HEK293 (cell line): ENCODE measurements around the gene PUM2.

ENCODE experiments used
- CTCF ChIA-PET: fragments of 350-600 bp; formaldehyde crosslinking; extraction: SDS; loops from one replicate; lab custom pipeline; 2021; ENCODE audit warnings: antibody characterized with exemption; lab: Yijun Ruan, JAX
- POLR2A ChIA-PET: fragments of 300-600 bp; formaldehyde crosslinking; extraction: SDS; loops from one replicate; lab custom pipeline; 2020; ENCODE audit warnings: antibody characterized with exemption, inconsistent platforms; lab: Yijun Ruan, JAX
- H3K27ac ChIP-seq: fragments of 200-500 bp; sonication (Bioruptor generic); 2 replicates; pipeline ENCODE4 v1.5.1; 2014; ENCODE audit warnings: low read depth, low read length, control low read depth, inconsistent platforms; ENCODE audit errors: extremely low read depth
- H3K36me3 ChIP-seq, 2 experiments: fragments of 200-500 bp in 1 of 2; sonication (Bioruptor generic) in 1 of 2; 1 replicate in 1 of 2; 2 replicates in 1 of 2; pipeline ENCODE4 v1.5.1; 2014 to 2017; ENCODE audit warnings: inconsistent platforms in 2 of 2, low read length in 2 of 2; ENCODE audit not compliant: control insufficient read depth in 2 of 2, insufficient read depth in 1 of 2
- H3K4me1 ChIP-seq: fragments of 200-500 bp; sonication (Bioruptor generic); 2 replicates; pipeline ENCODE4 v1.5.1; 2014; ENCODE audit warnings: mild to moderate bottlenecking, low read length, inconsistent platforms; ENCODE audit not compliant: control insufficient read depth, insufficient read depth
- H3K4me3 ChIP-seq: 2 replicates; pipeline ENCODE4 v1.5.1; 2011; ENCODE audit warnings: low read depth, mild to moderate bottlenecking, control low read depth, low read length, moderate library complexity
- H3K9me3 ChIP-seq: fragments of 200-500 bp; sonication (Bioruptor generic); 2 replicates; pipeline ENCODE4 v1.5.1; 2014; ENCODE audit warnings: low read depth, low read length, inconsistent platforms; ENCODE audit not compliant: control insufficient read depth, insufficient read depth
- EGR2 ChIP-seq: fragments of 450-650 bp; formaldehyde crosslinking; IDR thresholded peaks from 2 replicates; pipeline ENCODE4 v1.5.1; 2016; ENCODE audit warnings: low read depth, missing biosample characterization, missing genetic modification characterization
- HOXA7 ChIP-seq: sonication (generic); formaldehyde crosslinking; IDR thresholded peaks from 2 replicates; pipeline ENCODE4 v1.8.1; 2022; ENCODE audit warnings: missing genetic modification reagents, borderline replicate concordance
- PRDM6 ChIP-seq: fragments of 450-650 bp; formaldehyde crosslinking; IDR thresholded peaks from 2 replicates; pipeline ENCODE4 v1.5.1; 2017; ENCODE audit warnings: missing biosample characterization, missing genetic modification characterization
- RBAK ChIP-seq: fragments of 450-650 bp; formaldehyde crosslinking; IDR thresholded peaks from 2 replicates; pipeline ENCODE4 v1.5.1; 2016; ENCODE audit warnings: missing biosample characterization, missing genetic modification characterization
- SCRT2 ChIP-seq: fragments of 450-650 bp; formaldehyde crosslinking; IDR thresholded peaks from 2 replicates; pipeline ENCODE4 v1.5.1; 2016; ENCODE audit warnings: missing biosample characterization, missing genetic modification characterization
- ZNF18 ChIP-seq: fragments of 450-650 bp; formaldehyde crosslinking; IDR thresholded peaks from 2 replicates; pipeline ENCODE4 v1.5.1; 2016; ENCODE audit warnings: missing biosample characterization, missing genetic modification characterization
- ZNF324 ChIP-seq: fragments of 450-650 bp; formaldehyde crosslinking; IDR thresholded peaks from 2 replicates; pipeline ENCODE4 v1.5.1; 2016; ENCODE audit warnings: missing biosample characterization, missing genetic modification characterization
- ZNF366 ChIP-seq: fragments of 450-650 bp; formaldehyde crosslinking; conservative IDR thresholded peaks from 2 replicates; pipeline ENCODE4 v1.5.1; 2016; ENCODE audit warnings: missing biosample characterization, missing genetic modification characterization
- ZNF610 ChIP-seq: fragments of 450-650 bp; formaldehyde crosslinking; IDR thresholded peaks from 2 replicates; pipeline ENCODE4 v1.5.1; 2016; ENCODE audit warnings: missing biosample characterization, missing genetic modification characterization, borderline replicate concordance
- ZNF670 ChIP-seq: fragments of 450-650 bp; formaldehyde crosslinking; IDR thresholded peaks from 2 replicates; pipeline ENCODE4 v1.5.1; 2016; ENCODE audit warnings: missing biosample characterization, missing genetic modification characterization, low read depth
- ZNF776 ChIP-seq: fragments of 450-650 bp; formaldehyde crosslinking; IDR thresholded peaks from 2 replicates; pipeline ENCODE4 v1.5.0; 2017; ENCODE audit warnings: missing biosample characterization, missing genetic modification characterization, borderline replicate concordance
- TF ChIP-seq, protein P1 (sequence below): fragments of 450-650 bp; IDR thresholded peaks from 2 replicates; pipeline ENCODE4 v1.5.1; 2018; ENCODE audit warnings: missing biosample characterization, missing genetic modification characterization
- TF ChIP-seq, protein P2 (sequence below): fragments of 450-650 bp; formaldehyde crosslinking; IDR thresholded peaks from 2 replicates; pipeline ENCODE4 v1.5.1; 2016; ENCODE audit warnings: missing biosample characterization, missing genetic modification characterization
- TF ChIP-seq, protein P3 (sequence below): fragments of 450-650 bp; formaldehyde crosslinking; IDR thresholded peaks from 2 replicates; pipeline ENCODE4 v1.5.1; 2017; ENCODE audit warnings: missing biosample characterization, missing genetic modification characterization
- TF ChIP-seq, protein P4 (sequence below): fragments of 450-650 bp; formaldehyde crosslinking; IDR thresholded peaks from 2 replicates; pipeline ENCODE4 v1.5.1; 2016; ENCODE audit warnings: missing biosample characterization, missing genetic modification characterization

The PUM2 gene

GRCh38 chr2:20346565-20347381 is 3.9 kb downstream of the PUM2 start:
- Histone ChIP-seq H3K36me3 (peaks cover 0 to 6% of the 10 kb centered on the region in 2 experiments; a peak in 1 of 3 replicates), H3K4me1 (peaks cover 3% of the 10 kb centered on the region; the same call in 1 of the 2 replicates), H3K4me3 (no peak overlapping the region), H3K27ac (no peak overlapping the region), H3K9me3 (no peaks in the 10 kb centered on the region)
- CTCF ChIA-PET = interaction anchor here (0.5 to 1.9 kb wide), 6 partner anchors 12 to 305 kb away, joined by 3 to 13 read pairs (median 4); no protein-coding TSS in a partner anchor
- POLR2A ChIA-PET = no interaction called here
- TF ChIP-seq ZNF366 (no peak), SCRT2 (tag by site-specific recombination) (peak; percentile 65), PRDM6 (tag by site-specific recombination) (peak; percentile 88), RBAK (tag by site-specific recombination) (no peak), ZNF670 (tag by site-specific recombination) (no peak), ZNF610 (no peak)
- TF ChIP-seq, protein P1, sequence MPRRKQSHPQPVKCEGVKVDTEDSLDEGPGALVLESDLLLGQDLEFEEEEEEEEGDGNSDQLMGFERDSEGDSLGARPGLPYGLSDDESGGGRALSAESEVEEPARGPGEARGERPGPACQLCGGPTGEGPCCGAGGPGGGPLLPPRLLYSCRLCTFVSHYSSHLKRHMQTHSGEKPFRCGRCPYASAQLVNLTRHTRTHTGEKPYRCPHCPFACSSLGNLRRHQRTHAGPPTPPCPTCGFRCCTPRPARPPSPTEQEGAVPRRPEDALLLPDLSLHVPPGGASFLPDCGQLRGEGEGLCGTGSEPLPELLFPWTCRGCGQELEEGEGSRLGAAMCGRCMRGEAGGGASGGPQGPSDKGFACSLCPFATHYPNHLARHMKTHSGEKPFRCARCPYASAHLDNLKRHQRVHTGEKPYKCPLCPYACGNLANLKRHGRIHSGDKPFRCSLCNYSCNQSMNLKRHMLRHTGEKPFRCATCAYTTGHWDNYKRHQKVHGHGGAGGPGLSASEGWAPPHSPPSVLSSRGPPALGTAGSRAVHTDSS = no peak
- TF ChIP-seq, protein P2, sequence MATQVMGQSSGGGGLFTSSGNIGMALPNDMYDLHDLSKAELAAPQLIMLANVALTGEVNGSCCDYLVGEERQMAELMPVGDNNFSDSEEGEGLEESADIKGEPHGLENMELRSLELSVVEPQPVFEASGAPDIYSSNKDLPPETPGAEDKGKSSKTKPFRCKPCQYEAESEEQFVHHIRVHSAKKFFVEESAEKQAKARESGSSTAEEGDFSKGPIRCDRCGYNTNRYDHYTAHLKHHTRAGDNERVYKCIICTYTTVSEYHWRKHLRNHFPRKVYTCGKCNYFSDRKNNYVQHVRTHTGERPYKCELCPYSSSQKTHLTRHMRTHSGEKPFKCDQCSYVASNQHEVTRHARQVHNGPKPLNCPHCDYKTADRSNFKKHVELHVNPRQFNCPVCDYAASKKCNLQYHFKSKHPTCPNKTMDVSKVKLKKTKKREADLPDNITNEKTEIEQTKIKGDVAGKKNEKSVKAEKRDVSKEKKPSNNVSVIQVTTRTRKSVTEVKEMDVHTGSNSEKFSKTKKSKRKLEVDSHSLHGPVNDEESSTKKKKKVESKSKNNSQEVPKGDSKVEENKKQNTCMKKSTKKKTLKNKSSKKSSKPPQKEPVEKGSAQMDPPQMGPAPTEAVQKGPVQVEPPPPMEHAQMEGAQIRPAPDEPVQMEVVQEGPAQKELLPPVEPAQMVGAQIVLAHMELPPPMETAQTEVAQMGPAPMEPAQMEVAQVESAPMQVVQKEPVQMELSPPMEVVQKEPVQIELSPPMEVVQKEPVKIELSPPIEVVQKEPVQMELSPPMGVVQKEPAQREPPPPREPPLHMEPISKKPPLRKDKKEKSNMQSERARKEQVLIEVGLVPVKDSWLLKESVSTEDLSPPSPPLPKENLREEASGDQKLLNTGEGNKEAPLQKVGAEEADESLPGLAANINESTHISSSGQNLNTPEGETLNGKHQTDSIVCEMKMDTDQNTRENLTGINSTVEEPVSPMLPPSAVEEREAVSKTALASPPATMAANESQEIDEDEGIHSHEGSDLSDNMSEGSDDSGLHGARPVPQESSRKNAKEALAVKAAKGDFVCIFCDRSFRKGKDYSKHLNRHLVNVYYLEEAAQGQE (tag by site-specific recombination) = no peak

GRCh38 chr2:20343128-20343527 is 7.5 kb downstream of the PUM2 start:
- no peaks in the 10 kb centered on the region for H3K9me3 ChIP-seq
- TF ChIP-seq ZNF18 (tag by site-specific recombination) (0 out of 2 replicates have a peak, but pooled peaks have one; percentile 32), HOXA7 (CRISPR knock-in tag) (no peak), ZNF776 (tag by site-specific recombination) (no peak), EGR2 (tag by site-specific recombination) (no peak), ZNF324 (tag by site-specific recombination) (no peak)
- TF ChIP-seq, protein P3, sequence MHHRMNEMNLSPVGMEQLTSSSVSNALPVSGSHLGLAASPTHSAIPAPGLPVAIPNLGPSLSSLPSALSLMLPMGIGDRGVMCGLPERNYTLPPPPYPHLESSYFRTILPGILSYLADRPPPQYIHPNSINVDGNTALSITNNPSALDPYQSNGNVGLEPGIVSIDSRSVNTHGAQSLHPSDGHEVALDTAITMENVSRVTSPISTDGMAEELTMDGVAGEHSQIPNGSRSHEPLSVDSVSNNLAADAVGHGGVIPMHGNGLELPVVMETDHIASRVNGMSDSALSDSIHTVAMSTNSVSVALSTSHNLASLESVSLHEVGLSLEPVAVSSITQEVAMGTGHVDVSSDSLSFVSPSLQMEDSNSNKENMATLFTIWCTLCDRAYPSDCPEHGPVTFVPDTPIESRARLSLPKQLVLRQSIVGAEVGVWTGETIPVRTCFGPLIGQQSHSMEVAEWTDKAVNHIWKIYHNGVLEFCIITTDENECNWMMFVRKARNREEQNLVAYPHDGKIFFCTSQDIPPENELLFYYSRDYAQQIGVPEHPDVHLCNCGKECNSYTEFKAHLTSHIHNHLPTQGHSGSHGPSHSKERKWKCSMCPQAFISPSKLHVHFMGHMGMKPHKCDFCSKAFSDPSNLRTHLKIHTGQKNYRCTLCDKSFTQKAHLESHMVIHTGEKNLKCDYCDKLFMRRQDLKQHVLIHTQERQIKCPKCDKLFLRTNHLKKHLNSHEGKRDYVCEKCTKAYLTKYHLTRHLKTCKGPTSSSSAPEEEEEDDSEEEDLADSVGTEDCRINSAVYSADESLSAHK = no peak
- TF ChIP-seq, protein P4, sequence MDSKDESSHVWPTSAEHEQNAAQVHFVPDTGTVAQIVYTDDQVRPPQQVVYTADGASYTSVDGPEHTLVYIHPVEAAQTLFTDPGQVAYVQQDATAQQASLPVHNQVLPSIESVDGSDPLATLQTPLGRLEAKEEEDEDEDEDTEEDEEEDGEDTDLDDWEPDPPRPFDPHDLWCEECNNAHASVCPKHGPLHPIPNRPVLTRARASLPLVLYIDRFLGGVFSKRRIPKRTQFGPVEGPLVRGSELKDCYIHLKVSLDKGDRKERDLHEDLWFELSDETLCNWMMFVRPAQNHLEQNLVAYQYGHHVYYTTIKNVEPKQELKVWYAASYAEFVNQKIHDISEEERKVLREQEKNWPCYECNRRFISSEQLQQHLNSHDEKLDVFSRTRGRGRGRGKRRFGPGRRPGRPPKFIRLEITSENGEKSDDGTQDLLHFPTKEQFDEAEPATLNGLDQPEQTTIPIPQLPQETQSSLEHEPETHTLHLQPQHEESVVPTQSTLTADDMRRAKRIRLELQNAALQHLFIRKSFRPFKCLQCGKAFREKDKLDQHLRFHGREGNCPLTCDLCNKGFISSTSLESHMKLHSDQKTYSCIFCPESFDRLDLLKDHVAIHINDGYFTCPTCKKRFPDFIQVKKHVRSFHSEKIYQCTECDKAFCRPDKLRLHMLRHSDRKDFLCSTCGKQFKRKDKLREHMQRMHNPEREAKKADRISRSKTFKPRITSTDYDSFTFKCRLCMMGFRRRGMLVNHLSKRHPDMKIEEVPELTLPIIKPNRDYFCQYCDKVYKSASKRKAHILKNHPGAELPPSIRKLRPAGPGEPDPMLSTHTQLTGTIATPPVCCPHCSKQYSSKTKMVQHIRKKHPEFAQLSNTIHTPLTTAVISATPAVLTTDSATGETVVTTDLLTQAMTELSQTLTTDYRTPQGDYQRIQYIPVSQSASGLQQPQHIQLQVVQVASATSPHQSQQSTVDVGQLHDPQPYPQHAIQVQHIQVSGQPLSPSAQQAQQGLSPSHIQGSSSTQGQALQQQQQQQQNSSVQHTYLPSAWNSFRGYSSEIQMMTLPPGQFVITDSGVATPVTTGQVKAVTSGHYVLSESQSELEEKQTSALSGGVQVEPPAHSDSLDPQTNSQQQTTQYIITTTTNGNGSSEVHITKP (tag by site-specific recombination) = 0 out of 2 replicates have a peak, but pooled peaks have one; percentile 9
- ChIA-PET CTCF (interaction anchor here (0.9 to 1.7 kb wide), 4 partner anchors 16 to 50 kb away, joined by 3 to 16 read pairs (median 5); no protein-coding TSS in a partner anchor), POLR2A (no interaction called here)
- H3K27ac ChIP-seq = no peak overlapping the region
- H3K4me1 ChIP-seq = peaks cover 12% of the 10 kb centered on the region
- H3K36me3 ChIP-seq = peaks cover 0 to 13% of the 10 kb centered on the region in 2 experiments; a peak in 1 of 3 replicates
- no peak overlapping the region for H3K4me3 ChIP-seq
